ENCODE measurements around the gene ADAMTS4. TPM values are rescaled to one million over a fixed set of nuclear protein-coding genes. Genes with fewer than 3 reads are reported as not detected.

Gene ADAMTS4
- total and polyA plus RNA-seq, 2 donors (not counting 3 experiments of a cell fraction or from before 2014, with no cell fraction given): 2.5 to 13.6 TPM

- Histone ChIP-seq H3K4me1 (ENCODE audit: control insufficient read depth, extremely low read depth, insufficient read depth, low read length) (peaks cover 28% of the 10 kb centered on the region), H3K4me2 (ENCODE audit: insufficient read depth, low read length) (no peak overlapping the region), H3K36me3 (ENCODE audit: control insufficient read depth in 2 of 2, extremely low read depth in 1 of 2, insufficient read depth in 2 of 2, low read length in 2 of 2) (peaks cover 0 to 3% of the 10 kb centered on the region in 2 experiments), H3K79me2 (ENCODE audit: control insufficient read depth, insufficient read depth, low read length) (no peaks in the 10 kb centered on the region), H3K9ac (replicated peaks; ENCODE audit: extremely low read depth, insufficient read depth, low read length) (no peak overlapping the region), H3K9me1 (replicated peaks; ENCODE audit: control insufficient read depth, extremely low read depth, insufficient read depth, low read length) (no peaks in the 10 kb centered on the region), H4K20me1 (replicated peaks; ENCODE audit: control insufficient read depth, extremely low read depth, insufficient read depth, low read length) (no peaks in the 10 kb centered on the region), H3K4me3 (replicated peaks in 1 of 3; ENCODE audit: insufficient read depth in 1 of 3, low read depth in 1 of 3, low read length in 3 of 3) (no peak overlapping the region), H3K27me3 (ENCODE audit: control insufficient read depth in 2 of 2, insufficient read depth in 2 of 2, low read length in 2 of 2) (no peaks in the 10 kb centered on the region), H3K27ac (ENCODE audit: insufficient read depth, low read depth, low read length) (no peak overlapping the region), H3K9me3 (replicated peaks; ENCODE audit: control insufficient read depth, insufficient read depth, low read length) (no peaks in the 10 kb centered on the region), H2AFZ (ENCODE audit: low read depth, low read length) (no peak overlapping the region)
- POLR2A ChIA-PET: no interaction called here
- CTCF ChIA-PET: no interaction called here
- TF ChIP-seq JUN (IDR thresholded peaks at IDR 0.05; ENCODE audit: borderline replicate concordance, insufficient read depth, insufficient read length, low read depth) (no peak), POLR2AphosphoS5 (IDR thresholded peaks at IDR 0.05; ENCODE audit: insufficient read depth, low read depth, low read length) (no peak), MYC (IDR thresholded peaks at IDR 0.05; ENCODE audit: low read depth, low read length) (no peak), POLR2A (IDR thresholded peaks at IDR 0.05; ENCODE audit: low read depth, low read length) (no peak), FOS (IDR thresholded peaks at IDR 0.05; ENCODE audit: borderline replicate concordance, insufficient read depth, low read length) (no peak), MAX (IDR thresholded peaks at IDR 0.05; ENCODE audit: insufficient read depth, insufficient read length) (no peak), GATA2 (IDR thresholded peaks at IDR 0.05; ENCODE audit: insufficient read depth, insufficient read length, low read depth, low read length) (no peak), EZH2 (IDR thresholded peaks at IDR 0.05; ENCODE audit: borderline replicate concordance, low read depth, low read length, severe bottlenecking) (no peak), CTCF (IDR thresholded peaks at IDR 0.05; ENCODE audit: extremely low read depth in 1 of 2, insufficient read depth in 1 of 2, low read depth in 1 of 2, low read length in 2 of 2) (no peak)
- DNase-seq (ENCODE audit: low read depth, low spot score): no peak
- BruUV-seq (replicated peaks): no TSS peak
- no peak for FAIRE-seq
- dilution Hi-C loops (cut with MboI; ENCODE audit: extremely low pct_ligation_motif_present, low sequenced_read_pairs): no loop called here
- intact Hi-C loops (cut with micrococcal nuclease): no loop called here
Measured at GRCh38 chr1:161187311-161187710, 11.5 kb downstream of the ADAMTS4 start.

Data from endothelial cell of umbilical vein (primary cell).